ENCODE measurements around the gene RAB36. TPM values are rescaled to one million over a fixed set of nuclear protein-coding genes. Genes with fewer than 3 reads are reported as not detected.
A peak's percentile ranks its signal among the peaks of the same experiment; 100 is the strongest.

The RAB36 gene
- polyA plus RNA-seq, 1 donor from 2014 or later = 3.2 TPM

GRCh38 chr22:23127055-23127756 lies 18.1 kb upstream of the RAB36 start:
- no peaks in the 10 kb centered on the region for H3K9me2 ChIP-seq (ENCODE audit: insufficient read depth, low read length)
- H3K4me3 ChIP-seq (ENCODE audit: low read length) = no peak overlapping the region
- no peaks in the 10 kb centered on the region for H3K79me2 ChIP-seq (replicated peaks; ENCODE audit: insufficient read depth, low read length)
- H3K27me3 ChIP-seq (ENCODE audit: insufficient read depth, low read depth, low read length) = no peaks in the 10 kb centered on the region
- no peak overlapping the region for H3K4me2 ChIP-seq (ENCODE audit: low read length)
- no peaks in the 10 kb centered on the region for H4K20me1 ChIP-seq (ENCODE audit: insufficient read depth)
- no peak overlapping the region for H3K9ac ChIP-seq (ENCODE audit: low read length)
- no peaks in the 10 kb centered on the region for H3K36me3 ChIP-seq (ENCODE audit: insufficient read depth, low read length)
- no peaks in the 10 kb centered on the region for H3K9me3 ChIP-seq (ENCODE audit: low read length)
- no peak overlapping the region for H3K27ac ChIP-seq (ENCODE audit: low read length)
- no peak for TF ChIP-seq TAF1 (IDR thresholded peaks at IDR 0.05; ENCODE audit: low read depth)
- no peak for TF ChIP-seq CTCF (IDR thresholded peaks at IDR 0.05; ENCODE audit: poor library complexity, severe bottlenecking)
- no peak overlapping the region for H2AFZ ChIP-seq (ENCODE audit: low read depth, low read length)
- no peaks in the 10 kb centered on the region for H3F3A ChIP-seq (ENCODE audit: insufficient read depth, low read length, poor library complexity, severe bottlenecking)

- no peak for TF ChIP-seq EZH2 (IDR thresholded peaks at IDR 0.05; ENCODE audit: borderline replicate concordance, insufficient read depth, low read length, poor library complexity, severe bottlenecking)
- TF ChIP-seq MXI1 (conservative IDR thresholded peaks at IDR 0.05; ENCODE audit: poor library complexity, severe bottlenecking) = no peak
- no peak for TF ChIP-seq REST (IDR thresholded peaks at IDR 0.05; ENCODE audit: borderline replicate concordance)
- TF ChIP-seq CTCF (IDR thresholded peaks at IDR 0.05; ENCODE audit: poor library complexity, severe bottlenecking) = no peak
- TF ChIP-seq POLR2AphosphoS5 (IDR thresholded peaks at IDR 0.05) = no peak
- TF ChIP-seq RAD21 (conservative IDR thresholded peaks at IDR 0.05) = no peak
- no peak for TF ChIP-seq TAF1 (IDR thresholded peaks at IDR 0.05; ENCODE audit: low read depth)
- TF ChIP-seq EP300 (conservative IDR thresholded peaks at IDR 0.05; ENCODE audit: poor library complexity, severe bottlenecking) = no peak
- no peak for TF ChIP-seq SMC3 (conservative IDR thresholded peaks at IDR 0.05; ENCODE audit: poor library complexity)
- Histone ChIP-seq H3K4me3 (ENCODE audit: low read length) (no peak overlapping the region), H3K36me3 (ENCODE audit: insufficient read depth, low read length) (no peaks in the 10 kb centered on the region), H3K79me2 (replicated peaks; ENCODE audit: insufficient read depth, low read length) (no peaks in the 10 kb centered on the region), H3K27ac (ENCODE audit: low read length) (no peak overlapping the region), H3K4me2 (ENCODE audit: low read length) (no peak overlapping the region), H4K20me1 (ENCODE audit: insufficient read depth) (no peaks in the 10 kb centered on the region), H2AFZ (ENCODE audit: low read depth, low read length) (no peak overlapping the region), H3K9me3 (ENCODE audit: low read length) (no peaks in the 10 kb centered on the region), H3K9me2 (ENCODE audit: insufficient read depth, low read length) (no peaks in the 10 kb centered on the region), H3K27me3 (ENCODE audit: insufficient read depth, low read depth, low read length) (no peaks in the 10 kb centered on the region), H3K9ac (ENCODE audit: low read length) (peak overlapping the region; percentile 12), H3F3A (ENCODE audit: insufficient read depth, low read length, poor library complexity, severe bottlenecking) (no peaks in the 10 kb centered on the region)
Measured at GRCh38 chr22:23127788-23128187, 17.5 kb upstream of the RAB36 start.

Data from neural cell (in vitro differentiated cells).